ENCODE results near the gene UNC45B.
"Not testable (repeated sequence)": the region's sequence is repeated elsewhere in the genome, so short reads cannot be mapped to it uniquely, and the experiment has no call there.

Gene UNC45B

GRCh38 chr17:35141681-35142466 is 5.7 kb upstream of the UNC45B start, which contains the start of gene NLE1:
Gene NLE1 (minus strand): TSS chr17:35142303. CDS start chr17:35142275, 28 bp downstream.
- DNase-seq, result peak; percentile 61

- DNase-seq, result no peak
Observed at GRCh38 chr17:35142467-35142796, 5.2 kb upstream of the UNC45B start.

- DNase-seq, result no peak
Observed at GRCh38 chr17:35144840-35145239, 2.8 kb upstream of the UNC45B start.

GRCh38 chr17:35146214-35146833 is 1.3 kb upstream of the UNC45B start:
- DNase-seq, result no peak

- DNase-seq, result no peak
Observed at GRCh38 chr17:35148144-35148543, 527 bp downstream of the UNC45B start.

- no peak for DNase-seq
Observed at GRCh38 chr17:35149941-35150340, 2.3 kb downstream of the UNC45B start.

GRCh38 chr17:35151080-35151479 is 3.5 kb downstream of the UNC45B start:
- not testable (repeated sequence) for DNase-seq

- DNase-seq, result no peak
Observed at GRCh38 chr17:35152421-35153140, 5.0 kb downstream of the UNC45B start.

GRCh38 chr17:35154196-35155165 is 6.9 kb downstream of the UNC45B start:
- DNase-seq, result no peak

GRCh38 chr17:35155246-35155645 is 7.6 kb downstream of the UNC45B start:
- no peak for DNase-seq

GRCh38 chr17:35159940-35160339 is 12.3 kb downstream of the UNC45B start:
- no peak for DNase-seq

- no peak for DNase-seq
Observed at GRCh38 chr17:35160354-35161201, 13.0 kb downstream of the UNC45B start.

GRCh38 chr17:35161281-35161761 is 13.7 kb downstream of the UNC45B start:
- no peak for DNase-seq

GRCh38 chr17:35162755-35163154 is 15.1 kb downstream of the UNC45B start:
- DNase-seq, result no peak

- no peak for DNase-seq
Observed at GRCh38 chr17:35163886-35164285, 16.3 kb downstream of the UNC45B start.

GRCh38 chr17:35164716-35165115 is 17.1 kb downstream of the UNC45B start:
- DNase-seq, result no peak

GRCh38 chr17:35166526-35166925 is 18.9 kb downstream of the UNC45B start:
- no peak for DNase-seq

- DNase-seq, result no peak
Observed at GRCh38 chr17:35167046-35167445, 19.4 kb downstream of the UNC45B start.

- DNase-seq, result no peak
Observed at GRCh38 chr17:35167666-35168065, 20.0 kb downstream of the UNC45B start.

GRCh38 chr17:35169835-35170363 is 22.3 kb downstream of the UNC45B start:
- no peak for DNase-seq
